ENCODE data around the gene TRIM13.
"Not testable (repeated sequence)": the region's sequence is repeated elsewhere in the genome, so short reads cannot be mapped to it uniquely, and the experiment has no call there.

The TRIM13 gene

DNA sequence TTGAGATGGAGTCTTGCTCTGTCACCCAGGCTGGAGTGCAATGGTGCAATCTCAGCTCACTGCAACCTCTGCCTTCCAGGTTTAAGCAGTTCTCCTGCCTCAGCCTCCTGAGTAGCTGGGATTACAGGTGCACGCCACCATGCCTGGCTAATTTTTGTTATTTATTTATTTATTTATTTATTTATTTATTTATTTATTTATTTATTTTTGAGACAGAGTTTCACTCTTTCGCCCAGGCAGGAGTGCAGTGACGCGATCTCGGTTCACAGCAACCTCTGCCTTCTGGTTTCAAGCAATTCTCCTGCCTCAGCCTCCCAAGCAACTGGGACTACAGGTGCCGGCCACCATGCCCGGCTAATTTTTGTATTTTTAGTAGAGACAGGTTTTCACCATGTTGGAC, 65.5 kb downstream of the TRIM13 start:
- not testable (repeated sequence) for DNase-seq

DNA sequence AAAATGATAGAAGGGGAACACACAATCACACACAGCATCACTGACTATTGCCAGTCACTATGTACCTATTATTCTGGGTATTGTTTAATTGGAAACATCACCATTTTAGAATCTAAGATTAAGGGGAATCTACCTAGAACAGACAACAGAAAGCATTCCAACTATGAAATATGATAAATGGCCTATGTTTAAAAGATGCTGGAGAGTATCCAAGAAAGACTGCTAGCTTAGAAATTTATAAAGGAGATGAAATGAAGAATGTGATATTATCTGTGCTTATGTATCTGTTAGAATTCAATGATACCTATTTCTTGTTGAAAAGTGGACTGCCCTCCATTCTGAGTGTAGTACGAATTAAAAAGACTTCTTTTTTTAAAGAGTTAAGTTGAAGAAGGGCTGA, 68.9 kb downstream of the TRIM13 start:
- DNase-seq: no peak

All from inflammatory macrophage (primary cell).